ENCODE data around the gene BCL2L13.
A peak's percentile ranks its signal among the peaks of the same experiment; 100 is the strongest.
"Not testable (repeated sequence)": the region's sequence is repeated elsewhere in the genome, so short reads cannot be mapped to it uniquely, and the experiment has no call there.

Gene BCL2L13

DNA sequence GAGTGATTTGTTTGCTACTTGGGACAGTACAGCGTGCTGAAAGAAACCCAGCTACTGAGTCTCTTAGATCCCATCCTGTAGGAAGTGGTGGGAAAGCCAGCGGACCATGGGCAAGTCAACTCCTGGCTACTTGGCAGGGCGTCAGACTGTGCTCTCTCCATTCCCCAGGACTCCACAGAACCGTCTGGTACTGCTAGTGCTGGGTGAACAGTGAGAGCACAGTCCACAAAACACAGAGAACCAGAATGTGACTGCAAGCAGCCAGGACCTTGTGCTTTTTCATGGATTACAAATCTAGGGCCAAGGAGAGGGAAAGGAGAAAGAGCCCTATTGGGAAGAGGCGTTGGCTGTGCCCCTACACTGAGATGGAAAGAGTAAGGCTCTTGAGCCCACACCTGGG, 125.5 kb downstream of the BCL2L13 start:
- Histone ChIP-seq H3K27ac (ENCODE audit: low read depth, low read length) (no peak overlapping the region), H3K36me3 (ENCODE audit: control insufficient read depth, insufficient read depth, low read length) (no peaks in the 10 kb centered on the region), H3K9me3 (ENCODE audit: control insufficient read depth, insufficient read depth, low read length) (no peaks in the 10 kb centered on the region), H3K4me1 (ENCODE audit: control insufficient read depth, insufficient read depth, low read length) (no peaks in the 10 kb centered on the region), H3K27me3 (ENCODE audit: control insufficient read depth, insufficient read depth, low read length) (no peaks in the 10 kb centered on the region), H3K4me3 (ENCODE audit: low read depth, low read length) (no peak overlapping the region), H3K9ac (ENCODE audit: low read depth, low read length) (no peak overlapping the region)

DNA sequence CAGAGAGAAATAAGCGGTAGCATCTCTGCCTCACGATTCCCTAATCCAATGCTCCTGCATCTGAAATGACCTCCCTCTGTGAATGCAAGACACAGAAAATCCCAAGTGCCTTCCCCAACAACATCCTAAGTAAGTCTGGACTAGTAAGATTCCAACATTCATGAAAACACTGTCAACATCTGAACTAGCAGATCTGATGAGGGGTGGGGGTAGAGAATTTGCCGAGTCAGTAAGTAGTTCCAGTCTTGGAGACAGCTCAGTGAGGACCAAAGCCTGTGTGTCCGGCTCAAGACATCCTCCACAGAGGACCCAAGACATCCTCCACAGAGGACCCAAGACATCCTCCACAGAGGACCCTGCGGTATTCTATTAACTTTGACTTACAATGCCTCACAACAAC, 126.3 kb downstream of the BCL2L13 start:
- not testable (repeated sequence) for H3K36me3 ChIP-seq (ENCODE audit: control insufficient read depth, insufficient read depth, low read length); H3K9ac ChIP-seq (ENCODE audit: low read depth, low read length); H3K9me3 ChIP-seq (ENCODE audit: control insufficient read depth, insufficient read depth, low read length); H3K27ac ChIP-seq (ENCODE audit: low read depth, low read length); H3K27me3 ChIP-seq (ENCODE audit: control insufficient read depth, insufficient read depth, low read length); H3K4me1 ChIP-seq (ENCODE audit: control insufficient read depth, insufficient read depth, low read length); H3K4me3 ChIP-seq (ENCODE audit: low read depth, low read length)

DNA sequence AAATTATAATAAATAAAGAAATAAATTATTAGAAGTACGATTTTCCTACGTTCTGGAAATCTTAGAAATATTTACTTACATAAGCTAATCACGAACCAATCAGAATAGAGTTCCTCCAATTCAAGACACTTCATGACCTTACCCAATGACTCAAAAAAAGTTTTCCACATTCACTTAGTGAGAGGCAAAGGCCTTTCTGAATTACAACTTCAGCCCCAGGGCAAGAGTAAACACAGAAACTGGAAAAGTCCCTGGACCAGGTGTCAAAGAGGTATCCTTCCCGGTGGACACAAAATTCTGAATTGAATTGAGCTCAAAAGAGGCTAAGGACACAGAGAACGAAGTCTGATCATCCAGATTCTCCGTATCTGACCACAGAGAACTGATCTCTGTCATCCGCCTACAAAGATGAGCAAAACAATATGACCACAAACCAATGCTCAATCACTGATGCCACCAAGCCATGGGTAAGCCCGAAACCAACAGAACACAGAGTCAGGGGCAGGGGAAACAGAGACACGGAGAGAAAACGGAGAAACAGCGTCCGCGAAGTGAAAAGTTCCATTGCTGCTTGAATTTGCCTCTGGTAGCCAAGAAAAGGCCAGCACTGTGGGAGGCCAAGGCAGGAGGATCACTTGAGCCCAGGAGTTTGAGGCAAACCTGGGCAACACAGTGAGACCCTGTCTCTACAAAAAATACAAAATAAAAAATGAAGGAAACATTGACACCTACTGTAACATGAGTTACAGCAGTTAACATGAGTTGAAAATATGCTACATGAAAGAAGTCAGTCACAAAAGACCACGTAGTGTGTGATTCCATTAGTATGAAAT, 128.9 kb downstream of the BCL2L13 start:
- no peaks in the 10 kb centered on the region for H3K9me3 ChIP-seq (ENCODE audit: control insufficient read depth, insufficient read depth, low read length)
- no peak overlapping the region for H3K27ac ChIP-seq (ENCODE audit: low read depth, low read length)
- H3K4me3 ChIP-seq (ENCODE audit: low read depth, low read length) = no peak overlapping the region
- H3K4me1 ChIP-seq (ENCODE audit: control insufficient read depth, insufficient read depth, low read length) = no peaks in the 10 kb centered on the region
- no peaks in the 10 kb centered on the region for H3K36me3 ChIP-seq (ENCODE audit: control insufficient read depth, insufficient read depth, low read length)
- H3K9ac ChIP-seq (ENCODE audit: low read depth, low read length) = no peak overlapping the region
- no peaks in the 10 kb centered on the region for H3K27me3 ChIP-seq (ENCODE audit: control insufficient read depth, insufficient read depth, low read length)

DNA sequence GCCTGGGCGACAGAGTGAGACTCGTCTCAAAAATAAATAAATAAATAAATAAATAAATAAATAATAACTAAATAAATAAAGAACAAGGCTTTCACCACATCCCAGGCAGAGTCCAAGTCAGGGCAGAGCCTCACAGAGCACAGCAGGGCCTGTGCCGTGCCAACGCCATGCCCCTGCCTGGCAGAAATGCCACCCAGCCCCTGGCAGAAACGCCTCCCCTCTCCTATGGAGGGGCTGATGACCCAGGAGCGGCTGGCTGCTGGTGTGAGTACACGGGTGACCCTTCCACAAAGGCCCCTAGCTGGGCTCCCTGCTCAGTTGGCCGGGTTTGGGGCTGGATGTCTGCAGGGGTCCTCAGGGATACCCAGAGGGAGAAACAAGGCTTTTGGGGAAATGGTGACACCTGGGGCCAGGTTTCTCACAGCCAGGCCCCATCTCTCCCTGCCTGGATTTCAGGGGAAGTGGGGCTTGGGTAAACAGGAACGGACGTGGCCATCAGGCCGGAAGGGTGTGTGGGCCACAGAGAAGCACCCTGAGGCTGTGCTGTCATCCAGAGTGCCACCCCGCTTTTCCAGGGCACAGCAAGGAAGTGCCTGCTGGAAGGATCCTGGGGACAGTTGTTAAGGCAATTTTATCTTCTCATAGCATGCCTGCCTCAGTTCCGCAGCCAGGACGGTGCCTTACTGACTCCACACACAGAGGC, 130.6 kb downstream of the BCL2L13 start:
- Histone ChIP-seq H3K36me3 (ENCODE audit: control insufficient read depth, insufficient read depth, low read length) (no peaks in the 10 kb centered on the region), H3K27ac (ENCODE audit: low read depth, low read length) (no peak overlapping the region), H3K27me3 (ENCODE audit: control insufficient read depth, insufficient read depth, low read length) (no peaks in the 10 kb centered on the region), H3K4me3 (ENCODE audit: low read depth, low read length) (no peak overlapping the region), H3K4me1 (ENCODE audit: control insufficient read depth, insufficient read depth, low read length) (peaks cover 6% of the 10 kb centered on the region), H3K9me3 (ENCODE audit: control insufficient read depth, insufficient read depth, low read length) (no peaks in the 10 kb centered on the region), H3K9ac (ENCODE audit: low read depth, low read length) (no peak overlapping the region)

DNA sequence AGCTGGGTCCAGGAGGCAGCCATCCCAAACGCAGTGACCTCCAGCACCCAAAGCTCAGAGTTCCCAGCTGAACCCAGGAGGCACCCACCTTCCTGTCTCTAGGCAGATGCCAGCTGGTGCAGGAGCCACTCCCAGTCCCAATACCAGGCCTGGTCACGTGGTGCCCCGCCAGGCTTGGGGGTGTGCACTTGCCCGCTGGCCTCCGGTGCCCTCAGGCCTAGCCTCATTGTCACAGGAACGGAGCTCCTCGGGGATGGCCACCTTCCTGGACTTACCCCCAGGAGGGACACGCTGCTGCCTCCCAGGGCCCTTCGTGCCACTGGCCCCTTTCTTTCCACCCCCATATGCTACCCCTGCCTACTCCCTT, 131.1 kb downstream of the BCL2L13 start:
- H3K27ac ChIP-seq (ENCODE audit: low read depth, low read length) = no peak overlapping the region
- no peak overlapping the region for H3K9ac ChIP-seq (ENCODE audit: low read depth, low read length)

DNA sequence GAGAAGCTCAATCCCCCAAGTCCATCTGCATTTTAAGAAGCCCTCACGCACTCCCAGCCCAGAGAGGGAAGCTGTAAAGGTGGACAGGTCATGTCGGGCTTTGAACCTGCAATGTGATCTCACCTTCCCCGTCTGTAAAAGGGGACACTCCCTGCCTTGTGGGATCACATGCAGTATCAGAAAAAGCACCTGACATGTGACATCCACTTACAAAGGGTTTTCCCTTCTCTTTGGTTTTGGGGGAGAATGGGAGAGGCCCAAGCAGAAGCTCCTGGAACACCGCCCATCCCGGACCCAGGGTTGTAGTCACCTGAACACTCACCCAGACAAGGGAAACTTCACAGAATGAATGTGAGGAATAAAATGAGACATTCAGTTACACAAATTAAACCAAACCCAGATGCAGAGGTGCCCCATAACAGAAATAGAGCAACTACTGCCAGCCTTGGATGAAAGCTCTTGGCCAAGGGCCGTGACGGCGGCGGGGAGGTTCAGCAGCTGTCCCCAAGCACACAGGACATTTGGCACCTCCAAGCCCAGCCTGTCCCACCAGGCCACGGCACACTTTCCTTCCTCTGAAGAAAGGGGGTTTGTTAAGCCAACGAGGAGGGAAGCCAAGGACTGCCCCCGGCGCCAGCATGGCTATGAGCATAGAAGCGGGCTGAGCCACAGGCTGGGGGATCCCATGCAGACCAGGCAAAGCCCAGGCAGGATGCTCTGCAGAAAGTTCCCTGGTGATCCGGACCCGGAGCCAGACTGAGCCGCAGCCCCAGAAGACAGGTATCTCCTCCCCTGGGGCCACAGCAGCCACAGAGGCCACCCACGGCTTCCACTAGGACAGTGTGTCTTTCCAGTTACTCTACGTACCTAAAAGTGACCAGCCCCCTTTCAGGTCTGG, 131.9 kb downstream of the BCL2L13 start:
- Histone ChIP-seq H3K9me3 (ENCODE audit: control insufficient read depth, insufficient read depth, low read length) (no peaks in the 10 kb centered on the region), H3K27ac (ENCODE audit: low read depth, low read length) (no peak overlapping the region), H3K36me3 (ENCODE audit: control insufficient read depth, insufficient read depth, low read length) (no peaks in the 10 kb centered on the region), H3K4me1 (ENCODE audit: control insufficient read depth, insufficient read depth, low read length) (peaks cover 9% of the 10 kb centered on the region), H3K27me3 (ENCODE audit: control insufficient read depth, insufficient read depth, low read length) (peaks cover 7% of the 10 kb centered on the region; the same call in 1 of the 2 replicates), H3K4me3 (ENCODE audit: low read depth, low read length) (no peak overlapping the region), H3K9ac (ENCODE audit: low read depth, low read length) (no peak overlapping the region)

More for the DNA sequence above, 131.1 kb downstream of the BCL2L13 start:
- Histone ChIP-seq H3K27me3 (ENCODE audit: control insufficient read depth, insufficient read depth, low read length) (peaks cover 2% of the 10 kb centered on the region; the same call in 1 of the 2 replicates), H3K4me3 (ENCODE audit: low read depth, low read length) (no peak overlapping the region), H3K9me3 (ENCODE audit: control insufficient read depth, insufficient read depth, low read length) (no peaks in the 10 kb centered on the region), H3K4me1 (ENCODE audit: control insufficient read depth, insufficient read depth, low read length) (peaks cover 8% of the 10 kb centered on the region), H3K36me3 (ENCODE audit: control insufficient read depth, insufficient read depth, low read length) (no peaks in the 10 kb centered on the region)

DNA sequence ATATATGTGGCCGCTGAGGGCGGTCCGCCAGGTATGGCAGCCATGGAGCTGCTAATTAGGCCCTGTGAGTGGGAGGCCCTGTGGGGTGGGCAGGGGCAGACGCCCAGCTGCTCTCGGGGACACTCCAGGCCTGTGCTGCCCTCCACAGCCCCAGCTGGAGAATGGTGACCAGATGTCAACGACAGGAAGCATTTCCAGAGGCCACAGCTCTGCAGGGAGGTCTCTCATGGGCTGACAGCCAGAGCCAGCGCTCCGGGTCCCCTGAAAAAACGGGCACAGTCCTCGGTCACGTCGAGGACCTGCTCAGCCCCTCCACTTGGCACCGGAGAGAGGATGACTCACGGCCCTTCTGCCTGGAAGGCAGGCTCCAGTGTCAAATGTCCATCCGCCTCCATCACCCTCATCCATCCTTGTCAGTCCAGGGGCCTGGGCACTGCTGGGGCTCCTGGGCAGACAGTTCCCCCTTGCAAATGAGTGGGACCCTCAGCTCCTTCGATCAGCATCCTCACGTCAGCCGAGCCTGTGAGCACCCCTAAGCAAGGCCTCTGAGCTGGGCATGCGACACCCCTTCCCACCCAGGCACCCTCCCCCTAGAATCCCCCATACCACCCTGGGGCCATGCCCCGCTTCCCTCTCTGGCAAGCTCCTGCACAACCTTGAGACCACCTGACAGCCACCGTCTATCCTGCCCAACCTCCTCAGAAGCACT, 133.8 kb downstream of the BCL2L13 start:
- Histone ChIP-seq H3K27ac (ENCODE audit: low read depth, low read length) (no peak overlapping the region), H3K27me3 (ENCODE audit: control insufficient read depth, insufficient read depth, low read length) (peaks cover 7% of the 10 kb centered on the region; the same call in 1 of the 2 replicates), H3K4me1 (ENCODE audit: control insufficient read depth, insufficient read depth, low read length) (peaks cover 9% of the 10 kb centered on the region), H3K9me3 (ENCODE audit: control insufficient read depth, insufficient read depth, low read length) (no peaks in the 10 kb centered on the region), H3K9ac (ENCODE audit: low read depth, low read length) (no peak overlapping the region), H3K36me3 (ENCODE audit: control insufficient read depth, insufficient read depth, low read length) (no peaks in the 10 kb centered on the region), H3K4me3 (ENCODE audit: low read depth, low read length) (peak overlapping the region; percentile 67; the same call in 1 of the 2 replicates)

DNA sequence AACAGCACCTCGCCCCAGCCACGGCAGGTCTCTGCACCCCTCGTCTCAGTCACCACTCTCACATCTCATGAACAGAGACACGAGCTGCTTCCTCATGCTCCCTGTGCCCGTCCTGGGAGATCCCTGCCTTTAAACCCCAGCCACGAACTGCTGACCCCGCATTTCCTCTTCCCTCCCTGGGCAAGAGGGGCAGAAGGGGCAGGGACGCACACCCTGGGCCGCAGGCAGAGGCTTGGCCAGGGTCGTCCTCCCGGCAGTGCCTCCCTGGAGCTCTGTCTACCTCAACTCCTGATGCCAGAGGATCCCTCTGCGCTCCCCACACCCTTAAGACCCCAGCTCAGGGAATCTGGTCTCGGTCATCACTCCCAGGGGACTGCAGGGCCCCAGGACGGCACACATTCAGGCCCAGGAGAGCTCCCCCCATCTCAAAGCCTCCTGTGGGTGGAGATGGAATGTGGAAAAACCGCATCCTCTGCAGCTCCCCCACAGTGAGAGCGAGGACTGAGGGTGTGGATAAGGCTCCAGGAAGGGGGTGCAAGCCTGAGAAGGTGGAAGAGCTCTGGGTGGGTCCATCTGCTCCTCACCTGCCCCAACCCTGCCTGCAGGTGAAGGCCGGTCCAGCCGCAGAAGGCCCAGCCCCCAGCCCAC, 134.5 kb downstream of the BCL2L13 start:
- H3K27ac ChIP-seq (ENCODE audit: low read depth, low read length) = peak overlapping the region; percentile 81
- H3K9ac ChIP-seq (ENCODE audit: low read depth, low read length) = peak overlapping the region; percentile 82; the same call in 1 of the 2 replicates
- H3K4me1 ChIP-seq (ENCODE audit: control insufficient read depth, insufficient read depth, low read length) = peaks cover 9% of the 10 kb centered on the region
- H3K4me3 ChIP-seq (ENCODE audit: low read depth, low read length) = peak overlapping the region; percentile 67
- no peaks in the 10 kb centered on the region for H3K9me3 ChIP-seq (ENCODE audit: control insufficient read depth, insufficient read depth, low read length)
- H3K36me3 ChIP-seq (ENCODE audit: control insufficient read depth, insufficient read depth, low read length) = no peaks in the 10 kb centered on the region
- H3K27me3 ChIP-seq (ENCODE audit: control insufficient read depth, insufficient read depth, low read length) = peaks cover 7% of the 10 kb centered on the region; the same call in 1 of the 2 replicates

DNA sequence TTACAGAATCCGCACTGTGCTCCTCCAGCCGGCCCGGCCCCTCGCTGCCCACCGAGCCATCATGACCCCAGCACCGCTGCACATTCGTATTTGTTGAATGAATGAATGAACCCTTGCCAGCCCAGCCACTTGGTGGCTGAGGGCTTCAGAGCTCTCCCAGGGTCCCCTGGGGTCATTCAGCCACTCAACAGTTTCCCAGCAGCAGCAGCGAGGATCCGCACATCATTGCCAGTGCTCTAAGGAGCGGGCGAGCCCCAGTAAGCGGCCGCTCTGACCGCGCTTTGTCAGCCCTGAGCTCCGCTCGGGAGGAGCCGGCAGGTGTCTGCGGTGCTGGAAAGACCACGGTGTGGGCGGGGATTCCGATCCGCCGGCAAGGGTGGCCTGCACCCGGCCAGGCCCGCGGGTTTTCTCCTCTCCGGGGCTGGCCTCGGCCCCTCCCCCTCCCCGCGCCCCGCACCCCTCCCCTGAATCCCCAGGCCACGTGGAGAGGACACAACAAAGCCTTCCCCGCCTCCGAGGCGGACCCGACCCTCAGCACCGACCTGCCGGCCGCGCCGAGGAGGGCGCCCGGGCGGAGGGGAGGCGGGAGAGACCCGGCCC, 135.1 kb downstream of the BCL2L13 start:
- no peaks in the 10 kb centered on the region for H3K9me3 ChIP-seq (ENCODE audit: control insufficient read depth, insufficient read depth, low read length)
- H3K4me3 ChIP-seq (ENCODE audit: low read depth, low read length) = peak overlapping the region; percentile 67
- peaks cover 9% of the 10 kb centered on the region for H3K4me1 ChIP-seq (ENCODE audit: control insufficient read depth, insufficient read depth, low read length)
- H3K36me3 ChIP-seq (ENCODE audit: control insufficient read depth, insufficient read depth, low read length) = no peaks in the 10 kb centered on the region
- H3K27ac ChIP-seq (ENCODE audit: low read depth, low read length) = peak overlapping the region; percentile 81
- peaks cover 7% of the 10 kb centered on the region; the same call in 1 of the 2 replicates for H3K27me3 ChIP-seq (ENCODE audit: control insufficient read depth, insufficient read depth, low read length)
- peak overlapping the region; percentile 82 for H3K9ac ChIP-seq (ENCODE audit: low read depth, low read length)
